Measurements from ENCODE around the gene CYP11A1. TPM values are rescaled to one million over a fixed set of nuclear protein-coding genes. Genes with fewer than 3 reads are reported as not detected.

The CYP11A1 gene
- total RNA-seq, 1 experiment from 2014 or later = 1.7 TPM

GRCh38 chr15:74305687-74306086 is 61.8 kb downstream of the CYP11A1 start:
- no peak for DNase-seq
- no peak overlapping the region for H2AK5ac ChIP-seq (ENCODE audit: insufficient read length, low read length)
- H3K23ac ChIP-seq (ENCODE audit: insufficient read length, low read depth, low read length) = no peak overlapping the region
- no peak overlapping the region for H2BK5ac ChIP-seq (ENCODE audit: insufficient read length, low read length)
- no peak overlapping the region for H2BK120ac ChIP-seq (ENCODE audit: low read depth, low read length, poor library complexity, severe bottlenecking)
- no peaks in the 10 kb centered on the region for H4K20me1 ChIP-seq (ENCODE audit: control insufficient read depth, insufficient read depth, insufficient read length)
- H3K4me1 ChIP-seq (ENCODE audit: insufficient read depth, low read length) = peaks cover 4% of the 10 kb centered on the region; the same call in 1 of the 2 replicates
- no peak overlapping the region for H3K4me2 ChIP-seq (ENCODE audit: insufficient read depth, insufficient read length, low read length)
- no peak overlapping the region for H3K4me3 Mint-ChIP-seq
- H3K9ac ChIP-seq (ENCODE audit: extremely low read depth, insufficient read length, low read length) = no peak overlapping the region
- no peaks in the 10 kb centered on the region for H3K79me1 ChIP-seq (ENCODE audit: insufficient read depth, low read depth, low read length, poor library complexity, severe bottlenecking)
- peaks cover 64 to 85% of the 10 kb centered on the region in 2 experiments for H3K4me1 Mint-ChIP-seq
- no peaks in the 10 kb centered on the region for H3K23me2 ChIP-seq (ENCODE audit: insufficient read length, low read depth, low read length, poor library complexity, severe bottlenecking)
- H3K27ac ChIP-seq (ENCODE audit: insufficient read length, low read depth, low read length) = no peak overlapping the region
- TF ChIP-seq, protein P1, sequence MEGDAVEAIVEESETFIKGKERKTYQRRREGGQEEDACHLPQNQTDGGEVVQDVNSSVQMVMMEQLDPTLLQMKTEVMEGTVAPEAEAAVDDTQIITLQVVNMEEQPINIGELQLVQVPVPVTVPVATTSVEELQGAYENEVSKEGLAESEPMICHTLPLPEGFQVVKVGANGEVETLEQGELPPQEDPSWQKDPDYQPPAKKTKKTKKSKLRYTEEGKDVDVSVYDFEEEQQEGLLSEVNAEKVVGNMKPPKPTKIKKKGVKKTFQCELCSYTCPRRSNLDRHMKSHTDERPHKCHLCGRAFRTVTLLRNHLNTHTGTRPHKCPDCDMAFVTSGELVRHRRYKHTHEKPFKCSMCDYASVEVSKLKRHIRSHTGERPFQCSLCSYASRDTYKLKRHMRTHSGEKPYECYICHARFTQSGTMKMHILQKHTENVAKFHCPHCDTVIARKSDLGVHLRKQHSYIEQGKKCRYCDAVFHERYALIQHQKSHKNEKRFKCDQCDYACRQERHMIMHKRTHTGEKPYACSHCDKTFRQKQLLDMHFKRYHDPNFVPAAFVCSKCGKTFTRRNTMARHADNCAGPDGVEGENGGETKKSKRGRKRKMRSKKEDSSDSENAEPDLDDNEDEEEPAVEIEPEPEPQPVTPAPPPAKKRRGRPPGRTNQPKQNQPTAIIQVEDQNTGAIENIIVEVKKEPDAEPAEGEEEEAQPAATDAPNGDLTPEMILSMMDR (conservative IDR thresholded peaks at IDR 0.05) = no peak
- no peak overlapping the region for H4K91ac ChIP-seq (ENCODE audit: insufficient read length, low read depth, low read length)
- peaks cover 3% of the 10 kb centered on the region; the same call in 1 of the 2 replicates for H3K27me3 ChIP-seq (ENCODE audit: insufficient read depth, low read length)
- H4K8ac ChIP-seq (replicated peaks; ENCODE audit: insufficient read length, low read depth, low read length) = no peak overlapping the region
- no peak overlapping the region for H2BK15ac ChIP-seq (ENCODE audit: low read depth, low read length)
- no CpG with 5 or more reads among the region's 7 CpGs for WGBS (ENCODE audit: extremely low coverage, insufficient read length, low lambda C conversion rate)
- no peaks in the 10 kb centered on the region for H3K9me3 ChIP-seq (ENCODE audit: control insufficient read depth, low read depth, low read length)
- H3T11ph ChIP-seq (ENCODE audit: low read length) = no peak overlapping the region
- no peak overlapping the region for H3K4ac ChIP-seq (ENCODE audit: low read depth, low read length)
- H3K18ac ChIP-seq (ENCODE audit: insufficient read length, low read depth, low read length) = no peak overlapping the region
- no peaks in the 10 kb centered on the region for H3K36me3 Mint-ChIP-seq (ENCODE audit: insufficient read depth in 1 of 3, low read depth in 3 of 3)
- H2BK12ac ChIP-seq (ENCODE audit: insufficient read length, low read depth, low read length) = no peak overlapping the region
- no peak overlapping the region for H3K27ac Mint-ChIP-seq
- H2AFZ ChIP-seq (ENCODE audit: low read length) = no peak overlapping the region
- H2BK20ac ChIP-seq (ENCODE audit: low read depth, low read length, poor library complexity, severe bottlenecking) = no peak overlapping the region
- H3K27me3 Mint-ChIP-seq (ENCODE audit: low read depth) = peaks cover 80% of the 10 kb centered on the region
- no peak overlapping the region for H3K14ac ChIP-seq (ENCODE audit: insufficient read depth, low read length)
- H3K56ac ChIP-seq (ENCODE audit: insufficient read length, low read depth, low read length) = no peak overlapping the region
- H3K9me3 Mint-ChIP-seq = no peaks in the 10 kb centered on the region; a peak in 1 of 5 replicates
- no peaks in the 10 kb centered on the region for H3K79me2 ChIP-seq (ENCODE audit: insufficient read depth, low read length)
- H4K5ac ChIP-seq (ENCODE audit: insufficient read length, low read depth, low read length) = no peak overlapping the region
